Measurements from ENCODE around the gene ANXA3. TPM values are rescaled to one million over a fixed set of nuclear protein-coding genes. Genes with fewer than 3 reads are reported as not detected.
"Not testable (repeated sequence)": the region's sequence is repeated elsewhere in the genome, so short reads cannot be mapped to it uniquely, and the experiment has no call there.

The ANXA3 gene
- total RNA-seq, 1 experiment from 2014 or later = 12.0 TPM

DNA sequence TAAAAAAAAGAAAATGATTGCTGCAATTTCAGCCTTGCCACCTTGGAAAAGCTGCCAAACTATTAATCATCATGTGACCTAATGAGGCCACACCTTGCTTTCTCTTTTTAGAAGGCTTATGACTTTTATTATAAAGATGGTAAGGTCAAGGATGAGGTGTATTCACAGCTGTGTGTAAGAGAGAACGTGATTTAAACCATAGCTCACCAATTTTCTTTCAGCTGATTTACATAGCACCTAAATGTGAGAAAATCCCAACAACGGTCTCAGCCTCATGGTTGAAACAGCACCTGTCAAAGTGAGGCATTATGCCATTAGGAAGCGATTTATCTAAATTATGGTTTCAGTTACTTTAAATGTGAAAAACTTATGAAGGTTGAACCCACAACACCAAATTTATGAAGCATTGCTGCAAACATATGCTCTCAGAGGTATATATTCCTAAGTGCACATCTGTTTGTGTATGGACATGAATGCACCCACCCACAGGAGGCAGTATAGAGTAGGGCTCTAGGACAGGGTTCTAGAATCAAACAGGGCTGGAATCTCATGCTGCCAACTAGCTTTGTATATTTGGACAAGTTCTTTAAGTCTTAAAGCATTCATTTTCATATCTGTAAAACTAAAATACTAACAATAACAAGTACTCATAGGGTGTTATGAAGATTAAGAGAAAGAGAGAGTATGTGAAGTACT is 40.7 kb downstream of the ANXA3 start:
- H3K4me1 Mint-ChIP-seq = peaks cover 12% of the 10 kb centered on the region
- no peak overlapping the region for H3K4me3 Mint-ChIP-seq
- TF ChIP-seq, protein P1, sequence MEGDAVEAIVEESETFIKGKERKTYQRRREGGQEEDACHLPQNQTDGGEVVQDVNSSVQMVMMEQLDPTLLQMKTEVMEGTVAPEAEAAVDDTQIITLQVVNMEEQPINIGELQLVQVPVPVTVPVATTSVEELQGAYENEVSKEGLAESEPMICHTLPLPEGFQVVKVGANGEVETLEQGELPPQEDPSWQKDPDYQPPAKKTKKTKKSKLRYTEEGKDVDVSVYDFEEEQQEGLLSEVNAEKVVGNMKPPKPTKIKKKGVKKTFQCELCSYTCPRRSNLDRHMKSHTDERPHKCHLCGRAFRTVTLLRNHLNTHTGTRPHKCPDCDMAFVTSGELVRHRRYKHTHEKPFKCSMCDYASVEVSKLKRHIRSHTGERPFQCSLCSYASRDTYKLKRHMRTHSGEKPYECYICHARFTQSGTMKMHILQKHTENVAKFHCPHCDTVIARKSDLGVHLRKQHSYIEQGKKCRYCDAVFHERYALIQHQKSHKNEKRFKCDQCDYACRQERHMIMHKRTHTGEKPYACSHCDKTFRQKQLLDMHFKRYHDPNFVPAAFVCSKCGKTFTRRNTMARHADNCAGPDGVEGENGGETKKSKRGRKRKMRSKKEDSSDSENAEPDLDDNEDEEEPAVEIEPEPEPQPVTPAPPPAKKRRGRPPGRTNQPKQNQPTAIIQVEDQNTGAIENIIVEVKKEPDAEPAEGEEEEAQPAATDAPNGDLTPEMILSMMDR (IDR thresholded peaks at IDR 0.05) = peak; percentile 60
- no peak for TF ChIP-seq JUN (CRISPR knock-in tag; IDR thresholded peaks at IDR 0.05)
- H3K36me3 Mint-ChIP-seq = peaks cover 6% of the 10 kb centered on the region; the same call in 1 of the 2 replicates
- ATAC-seq (peak; percentile 82), DNase-seq (ENCODE audit: low spot score) (peak; percentile 49)
- H3K27ac Mint-ChIP-seq = no peak overlapping the region
- H3K9me3 Mint-ChIP-seq = peaks cover 10% of the 10 kb centered on the region
- ChIA-PET POLR2A (no interaction called here), CTCF (interaction anchor here (0.6 to 1.6 kb wide), 12 partner anchors 11 to 625 kb away, joined by 3 to 6 read pairs (median 3); partner anchors contain the start of genes ANXA3 and BMP2K)
- no peaks in the 10 kb centered on the region for H3K27me3 Mint-ChIP-seq (ENCODE audit: low read depth)

DNA sequence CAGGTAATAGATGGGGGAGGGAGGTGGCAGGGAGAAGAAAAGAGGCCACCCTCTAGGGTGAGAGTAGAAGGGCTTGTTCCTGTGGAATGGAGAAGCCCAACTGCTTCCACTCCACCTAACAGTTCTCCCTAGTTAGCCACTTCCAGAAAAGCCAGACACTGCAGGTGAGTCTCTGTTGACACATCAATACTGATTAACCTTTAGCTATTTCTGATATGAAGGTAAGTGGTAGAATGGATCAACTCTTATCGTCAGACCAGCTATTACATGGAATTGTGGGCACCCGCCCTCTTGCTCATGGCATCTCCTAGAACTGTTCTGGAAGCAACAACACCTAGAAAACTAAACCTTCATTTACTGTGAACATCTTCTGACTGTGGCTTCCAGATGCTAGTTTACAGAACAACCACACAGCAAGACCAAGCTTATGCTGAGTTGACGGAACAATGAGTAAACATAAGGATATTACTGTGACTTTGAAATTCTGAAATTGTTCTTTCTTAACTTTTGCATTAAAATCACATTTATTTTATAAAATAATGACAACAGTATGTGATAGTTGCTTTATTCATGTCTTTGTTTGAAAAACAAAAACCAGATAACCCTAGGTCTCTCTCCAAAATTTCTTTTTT is 44.7 kb downstream of the ANXA3 start:
- ChIA-PET CTCF (no interaction called here), POLR2A (no interaction called here)
- H3K9me3 Mint-ChIP-seq = peaks cover 10% of the 10 kb centered on the region
- H3K4me1 Mint-ChIP-seq = peaks cover 8% of the 10 kb centered on the region
- H3K27me3 Mint-ChIP-seq (ENCODE audit: low read depth) = no peaks in the 10 kb centered on the region
- H3K36me3 Mint-ChIP-seq = peaks cover 6% of the 10 kb centered on the region; the same call in 1 of the 2 replicates
- no peak for TF ChIP-seq HMGA2 (CRISPR knock-in tag; IDR thresholded peaks at IDR 0.05)
- ATAC-seq = no peak
- DNase-seq (ENCODE audit: low spot score) = no peak
- H3K4me3 Mint-ChIP-seq = no peak overlapping the region
- no peak overlapping the region for H3K27ac Mint-ChIP-seq

DNA sequence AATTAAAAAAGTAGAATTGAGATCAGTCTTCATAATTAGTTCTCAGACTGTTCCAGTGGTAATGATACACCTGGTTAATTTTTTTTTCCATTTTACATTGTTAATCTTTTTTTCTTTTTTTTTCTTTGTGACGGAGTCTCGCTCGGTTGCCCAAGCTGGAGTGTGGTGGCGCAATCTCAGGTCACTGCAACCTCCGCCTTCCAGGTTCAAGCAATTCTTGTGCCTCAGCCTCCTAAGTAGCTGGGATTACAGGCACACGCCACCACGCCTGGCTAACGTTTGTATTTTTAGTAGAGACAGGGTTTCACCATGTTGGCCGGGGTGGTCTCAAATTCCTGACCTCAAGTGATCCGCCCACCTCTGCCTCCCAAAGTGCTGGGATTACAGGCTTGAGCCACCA is 46.9 kb downstream of the ANXA3 start:
- H3K27ac Mint-ChIP-seq; H3K27me3 Mint-ChIP-seq (ENCODE audit: low read depth); DNase-seq (ENCODE audit: low spot score); H3K36me3 Mint-ChIP-seq; H3K4me3 Mint-ChIP-seq; POLR2A ChIA-PET; ATAC-seq; H3K4me1 Mint-ChIP-seq: not testable (repeated sequence)
- H3K9me3 Mint-ChIP-seq = peaks cover 10% of the 10 kb centered on the region
- CTCF ChIA-PET = interaction anchor here (0.6 kb wide), 1 partner anchor 58 kb away, joined by 3 read pairs; no protein-coding TSS in a partner anchor

DNA sequence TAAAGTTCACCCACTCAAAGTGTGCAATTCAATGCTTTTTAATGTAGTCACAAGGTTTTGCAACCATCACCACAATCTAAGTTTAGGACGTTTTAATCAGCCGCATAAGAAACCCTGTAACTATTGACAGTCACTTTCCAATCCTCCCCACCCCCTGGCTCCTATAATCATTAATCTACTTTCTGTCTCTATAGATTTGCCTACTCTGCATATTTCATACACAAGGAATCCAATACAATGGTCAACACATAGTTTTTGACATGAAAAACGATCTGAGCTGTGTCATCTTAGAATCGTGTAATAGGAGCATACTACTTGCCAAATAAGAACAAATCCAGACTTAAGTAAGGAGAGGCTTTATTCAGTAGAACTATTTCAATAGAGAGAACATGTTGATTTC is 47.6 kb downstream of the ANXA3 start:
- H3K4me1 Mint-ChIP-seq = peaks cover 8% of the 10 kb centered on the region
- no peak for TF ChIP-seq RELA (CRISPR knock-in tag; IDR thresholded peaks at IDR 0.05; ENCODE audit: borderline replicate concordance)
- no peak for TF ChIP-seq ESRRA (CRISPR knock-in tag; IDR thresholded peaks at IDR 0.05; ENCODE audit: borderline replicate concordance)
- TF ChIP-seq TEAD1 (CRISPR knock-in tag; IDR thresholded peaks at IDR 0.05) = no peak
- TF ChIP-seq, protein P2, sequence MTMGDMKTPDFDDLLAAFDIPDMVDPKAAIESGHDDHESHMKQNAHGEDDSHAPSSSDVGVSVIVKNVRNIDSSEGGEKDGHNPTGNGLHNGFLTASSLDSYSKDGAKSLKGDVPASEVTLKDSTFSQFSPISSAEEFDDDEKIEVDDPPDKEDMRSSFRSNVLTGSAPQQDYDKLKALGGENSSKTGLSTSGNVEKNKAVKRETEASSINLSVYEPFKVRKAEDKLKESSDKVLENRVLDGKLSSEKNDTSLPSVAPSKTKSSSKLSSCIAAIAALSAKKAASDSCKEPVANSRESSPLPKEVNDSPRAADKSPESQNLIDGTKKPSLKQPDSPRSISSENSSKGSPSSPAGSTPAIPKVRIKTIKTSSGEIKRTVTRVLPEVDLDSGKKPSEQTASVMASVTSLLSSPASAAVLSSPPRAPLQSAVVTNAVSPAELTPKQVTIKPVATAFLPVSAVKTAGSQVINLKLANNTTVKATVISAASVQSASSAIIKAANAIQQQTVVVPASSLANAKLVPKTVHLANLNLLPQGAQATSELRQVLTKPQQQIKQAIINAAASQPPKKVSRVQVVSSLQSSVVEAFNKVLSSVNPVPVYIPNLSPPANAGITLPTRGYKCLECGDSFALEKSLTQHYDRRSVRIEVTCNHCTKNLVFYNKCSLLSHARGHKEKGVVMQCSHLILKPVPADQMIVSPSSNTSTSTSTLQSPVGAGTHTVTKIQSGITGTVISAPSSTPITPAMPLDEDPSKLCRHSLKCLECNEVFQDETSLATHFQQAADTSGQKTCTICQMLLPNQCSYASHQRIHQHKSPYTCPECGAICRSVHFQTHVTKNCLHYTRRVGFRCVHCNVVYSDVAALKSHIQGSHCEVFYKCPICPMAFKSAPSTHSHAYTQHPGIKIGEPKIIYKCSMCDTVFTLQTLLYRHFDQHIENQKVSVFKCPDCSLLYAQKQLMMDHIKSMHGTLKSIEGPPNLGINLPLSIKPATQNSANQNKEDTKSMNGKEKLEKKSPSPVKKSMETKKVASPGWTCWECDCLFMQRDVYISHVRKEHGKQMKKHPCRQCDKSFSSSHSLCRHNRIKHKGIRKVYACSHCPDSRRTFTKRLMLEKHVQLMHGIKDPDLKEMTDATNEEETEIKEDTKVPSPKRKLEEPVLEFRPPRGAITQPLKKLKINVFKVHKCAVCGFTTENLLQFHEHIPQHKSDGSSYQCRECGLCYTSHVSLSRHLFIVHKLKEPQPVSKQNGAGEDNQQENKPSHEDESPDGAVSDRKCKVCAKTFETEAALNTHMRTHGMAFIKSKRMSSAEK (CRISPR knock-in tag; IDR thresholded peaks at IDR 0.05; ENCODE audit: borderline replicate concordance) = no peak
- no peak for TF ChIP-seq NR3C1 (CRISPR knock-in tag; conservative IDR thresholded peaks at IDR 0.05; ENCODE audit: low read depth)
- TF ChIP-seq, protein P3, sequence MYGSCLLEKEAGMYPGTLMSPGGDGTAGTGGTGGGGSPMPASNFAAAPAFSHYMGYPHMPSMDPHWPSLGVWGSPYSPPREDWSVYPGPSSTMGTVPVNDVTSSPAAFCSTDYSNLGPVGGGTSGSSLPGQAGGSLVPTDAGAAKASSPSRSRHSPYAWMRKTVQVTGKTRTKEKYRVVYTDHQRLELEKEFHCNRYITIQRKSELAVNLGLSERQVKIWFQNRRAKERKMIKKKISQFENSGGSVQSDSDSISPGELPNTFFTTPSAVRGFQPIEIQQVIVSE (CRISPR knock-in tag; IDR thresholded peaks at IDR 0.05; ENCODE audit: borderline replicate concordance) = no peak
- TF ChIP-seq, protein P4, sequence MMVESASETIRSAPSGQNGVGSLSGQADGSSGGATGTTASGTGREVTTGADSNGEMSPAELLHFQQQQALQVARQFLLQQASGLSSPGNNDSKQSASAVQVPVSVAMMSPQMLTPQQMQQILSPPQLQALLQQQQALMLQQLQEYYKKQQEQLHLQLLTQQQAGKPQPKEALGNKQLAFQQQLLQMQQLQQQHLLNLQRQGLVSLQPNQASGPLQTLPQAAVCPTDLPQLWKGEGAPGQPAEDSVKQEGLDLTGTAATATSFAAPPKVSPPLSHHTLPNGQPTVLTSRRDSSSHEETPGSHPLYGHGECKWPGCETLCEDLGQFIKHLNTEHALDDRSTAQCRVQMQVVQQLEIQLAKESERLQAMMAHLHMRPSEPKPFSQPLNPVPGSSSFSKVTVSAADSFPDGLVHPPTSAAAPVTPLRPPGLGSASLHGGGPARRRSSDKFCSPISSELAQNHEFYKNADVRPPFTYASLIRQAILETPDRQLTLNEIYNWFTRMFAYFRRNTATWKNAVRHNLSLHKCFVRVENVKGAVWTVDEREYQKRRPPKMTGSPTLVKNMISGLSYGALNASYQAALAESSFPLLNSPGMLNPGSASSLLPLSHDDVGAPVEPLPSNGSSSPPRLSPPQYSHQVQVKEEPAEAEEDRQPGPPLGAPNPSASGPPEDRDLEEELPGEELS (CRISPR knock-in tag; IDR thresholded peaks at IDR 0.05) = no peak
- TF ChIP-seq FOXK1 (CRISPR knock-in tag; IDR thresholded peaks at IDR 0.05) = no peak
- DNase-seq (ENCODE audit: low spot score) = no peak
- no peaks in the 10 kb centered on the region for H3K36me3 Mint-ChIP-seq
- no peak for ATAC-seq
- CTCF ChIA-PET = no interaction called here
- H3K27ac Mint-ChIP-seq = no peak overlapping the region
- H3K4me3 Mint-ChIP-seq = no peak overlapping the region
- POLR2A ChIA-PET = no interaction called here
- no peaks in the 10 kb centered on the region for H3K27me3 Mint-ChIP-seq (ENCODE audit: low read depth)
- H3K9me3 Mint-ChIP-seq = peaks cover 7% of the 10 kb centered on the region; the same call in 1 of the 2 replicates
